Astrocyte (in vitro differentiated cells and primary cell): Measurements from ENCODE around the gene WBP2NL. TPM values are rescaled to one million over a fixed set of nuclear protein-coding genes. Genes with fewer than 3 reads are reported as not detected.

ENCODE experiments used
- DNase-seq: peaks from one replicate; pipeline ENCODE4 v3.0.0-alpha.2; 2010; ENCODE audit warnings: low read depth
- FAIRE-seq: peaks from 2 replicates; lab custom pipeline; 2011; peaks lifted over from hg19 to GRCh38; lab: Jason Lieb, UNC
- H2AFZ ChIP-seq: 2 replicates; pipeline ENCODE4 v1.6.0; 2012; ENCODE audit warnings: low read depth, low read length, inconsistent platforms
- H3K27ac ChIP-seq: 2 replicates; pipeline ENCODE4 v1.5.1; 2011; ENCODE audit warnings: low read depth, low read length, inconsistent platforms
- H3K27me3 ChIP-seq: 2 replicates; pipeline ENCODE4 v1.6.0; 2011; ENCODE audit warnings: low read length, inconsistent platforms; ENCODE audit not compliant: insufficient read depth
- H3K36me3 ChIP-seq: 2 replicates; pipeline ENCODE4 v1.5.1; 2011; ENCODE audit warnings: low read length, inconsistent platforms; ENCODE audit not compliant: insufficient read depth
- H3K4me1 ChIP-seq: 2 replicates; pipeline ENCODE4 v1.5.1; 2011; ENCODE audit warnings: low read length, inconsistent platforms; ENCODE audit not compliant: insufficient read depth
- H3K4me2 ChIP-seq: 2 replicates; pipeline ENCODE4 v1.6.0; 2012; ENCODE audit warnings: low read length, inconsistent platforms
- H3K4me3 ChIP-seq: 2 replicates; pipeline ENCODE4 v1.5.1; 2011; ENCODE audit warnings: low read depth, mild to moderate bottlenecking, low read length, inconsistent platforms; ENCODE audit not compliant: insufficient read depth
- H3K79me2 ChIP-seq: 2 replicates; pipeline ENCODE4 v1.6.0; 2012; ENCODE audit warnings: mild to moderate bottlenecking, low read length, inconsistent platforms; ENCODE audit not compliant: insufficient read depth
- H3K9ac ChIP-seq: 2 replicates; pipeline ENCODE4 v1.6.0; 2012; ENCODE audit warnings: mild to moderate bottlenecking, low read length, inconsistent platforms
- H3K9me3 ChIP-seq: 2 replicates; pipeline ENCODE4 v1.5.1; 2012; ENCODE audit warnings: low read depth, mild to moderate bottlenecking, low read length, inconsistent platforms; ENCODE audit not compliant: insufficient read depth
- H4K20me1 ChIP-seq: 2 replicates; pipeline ENCODE4 v1.6.0; 2012; ENCODE audit warnings: low read length, inconsistent platforms; ENCODE audit not compliant: insufficient read depth
- H3K27ac Mint-ChIP-seq: one replicate; pipeline ENCODE4 v1.8.0; 2021; ENCODE audit warnings: mild to moderate bottlenecking, mixed read lengths; ENCODE audit not compliant: unreplicated experiment
- H3K27me3 Mint-ChIP-seq: one replicate; pipeline ENCODE4 v1.8.0; 2021; ENCODE audit warnings: low read depth, mixed read lengths; ENCODE audit not compliant: unreplicated experiment
- H3K36me3 Mint-ChIP-seq: one replicate; pipeline ENCODE4 v1.8.0; 2021; ENCODE audit warnings: low read depth, mixed read lengths; ENCODE audit not compliant: unreplicated experiment
- H3K4me1 Mint-ChIP-seq: one replicate; pipeline ENCODE4 v1.8.0; 2021; ENCODE audit warnings: low read depth, mixed read lengths; ENCODE audit not compliant: unreplicated experiment
- H3K4me3 Mint-ChIP-seq: one replicate; pipeline ENCODE4 v1.8.0; 2021; ENCODE audit warnings: mild to moderate bottlenecking, moderate library complexity, mixed read lengths; ENCODE audit not compliant: unreplicated experiment
- H3K9me3 Mint-ChIP-seq: one replicate; pipeline ENCODE4 v1.8.0; 2021; ENCODE audit warnings: mild to moderate bottlenecking, mixed read lengths; ENCODE audit not compliant: unreplicated experiment
- CTCF ChIP-seq: IDR thresholded peaks from 2 replicates; pipeline ENCODE4 v1.5.1; 2011; ENCODE audit warnings: low read depth, mild to moderate bottlenecking, inconsistent platforms, low read length, moderate library complexity; ENCODE audit not compliant: insufficient read depth
- EZH2 ChIP-seq: IDR thresholded peaks from 2 replicates; pipeline ENCODE4 v1.6.1; 2012; ENCODE audit warnings: mild to moderate bottlenecking, low read length, inconsistent platforms; ENCODE audit not compliant: insufficient read depth
- total RNA-seq: library from RNA; stranded (reverse); gene quantifications from 2 replicates; pipeline ENCODE4 v1.2.1, GENCODE V29; 2021

WBP2NL gene
- total RNA-seq, 1 donor from 2014 or later = not detected

GRCh38 chr22:41976961-41977566, 21.5 kb upstream of the WBP2NL start:
- Mint-ChIP-seq H3K9me3 (peaks cover 4% of the 10 kb centered on the region), H3K4me3 (peak overlapping the region; percentile 57), H3K36me3 (no peaks in the 10 kb centered on the region), H3K27me3 (peaks cover 67% of the 10 kb centered on the region), H3K4me1 (peaks cover 3% of the 10 kb centered on the region), H3K27ac (no peak overlapping the region)
- H3K27me3 ChIP-seq = peaks cover 36% of the 10 kb centered on the region
- H3K9ac ChIP-seq = no peak overlapping the region
- FAIRE-seq (no peak), DNase-seq (no peak)
- no peaks in the 10 kb centered on the region for H3K9me3 ChIP-seq
- peak overlapping the region; percentile 73 for H2AFZ ChIP-seq
- no peaks in the 10 kb centered on the region for H4K20me1 ChIP-seq
- H3K4me1 ChIP-seq = peaks cover 4% of the 10 kb centered on the region
- peak overlapping the region; percentile 73 for H3K4me2 ChIP-seq
- H3K27ac ChIP-seq = no peak overlapping the region
- H3K4me3 ChIP-seq = no peak overlapping the region
- H3K36me3 ChIP-seq = no peaks in the 10 kb centered on the region
- no peaks in the 10 kb centered on the region for H3K79me2 ChIP-seq
- TF ChIP-seq CTCF = no peak
- peak; percentile 62 for TF ChIP-seq EZH2

- H3K4me3 Mint-ChIP-seq = peak overlapping the region; percentile 34
- no peaks in the 10 kb centered on the region for H3K9me3 ChIP-seq
- no peaks in the 10 kb centered on the region for H3K36me3 ChIP-seq
- no peaks in the 10 kb centered on the region for H3K36me3 Mint-ChIP-seq
- H3K4me1 ChIP-seq = peaks cover 4% of the 10 kb centered on the region
- H3K4me3 ChIP-seq = no peak overlapping the region
- no peaks in the 10 kb centered on the region for H3K79me2 ChIP-seq
- H3K27ac Mint-ChIP-seq = no peak overlapping the region
- H2AFZ ChIP-seq = no peak overlapping the region
- peaks cover 33% of the 10 kb centered on the region for H3K27me3 ChIP-seq
- no peaks in the 10 kb centered on the region for H3K9me3 Mint-ChIP-seq
- H3K27me3 Mint-ChIP-seq = peaks cover 60% of the 10 kb centered on the region
- no peak for TF ChIP-seq EZH2
- no peak for TF ChIP-seq CTCF
- H3K4me1 Mint-ChIP-seq = peaks cover 3% of the 10 kb centered on the region
- DNase-seq = no peak
- H3K9ac ChIP-seq = no peak overlapping the region
- no peaks in the 10 kb centered on the region for H4K20me1 ChIP-seq
- H3K4me2 ChIP-seq = no peak overlapping the region
- FAIRE-seq = no peak
- no peak overlapping the region for H3K27ac ChIP-seq
Measured at GRCh38 chr22:41978732-41979131, 19.9 kb upstream of the WBP2NL start.

GRCh38 chr22:41979423-41980250, 19.0 kb upstream of the WBP2NL start:
- no peak for FAIRE-seq
- Histone ChIP-seq H3K27ac (no peak overlapping the region), H3K79me2 (no peaks in the 10 kb centered on the region), H4K20me1 (no peaks in the 10 kb centered on the region), H3K27me3 (peaks cover 33% of the 10 kb centered on the region), H3K4me3 (no peak overlapping the region), H2AFZ (no peak overlapping the region), H3K9me3 (no peaks in the 10 kb centered on the region), H3K36me3 (no peaks in the 10 kb centered on the region), H3K4me1 (peaks cover 4% of the 10 kb centered on the region), H3K4me2 (no peak overlapping the region), H3K9ac (no peak overlapping the region)
- H3K36me3 Mint-ChIP-seq = no peaks in the 10 kb centered on the region
- H3K4me1 Mint-ChIP-seq = peaks cover 3% of the 10 kb centered on the region
- H3K9me3 Mint-ChIP-seq = no peaks in the 10 kb centered on the region
- peaks cover 57% of the 10 kb centered on the region for H3K27me3 Mint-ChIP-seq
- TF ChIP-seq EZH2 (no peak), CTCF (no peak)
- no peak overlapping the region for H3K27ac Mint-ChIP-seq
- DNase-seq = no peak
- no peak overlapping the region for H3K4me3 Mint-ChIP-seq
